Renal cortical epithelial cell (primary cell): Measurements from ENCODE around the gene DYNC2LI1. TPM values are rescaled to one million over a fixed set of nuclear protein-coding genes. Genes with fewer than 3 reads are reported as not detected.

ENCODE experiments used
- DNase-seq: peaks from one replicate; pipeline ENCODE4 v3.0.0-alpha.2; 2011; ENCODE audit warnings: low read depth
- total RNA-seq: library from RNA; depleted of rRNA; stranded (reverse); fragments of >200 nt; gene quantifications from 2 replicates; pipeline ENCODE4 v1.2.3, GENCODE V29; 2014

Gene DYNC2LI1
- total RNA-seq, 1 donor from 2014 or later, result 72.6 TPM

DNA sequence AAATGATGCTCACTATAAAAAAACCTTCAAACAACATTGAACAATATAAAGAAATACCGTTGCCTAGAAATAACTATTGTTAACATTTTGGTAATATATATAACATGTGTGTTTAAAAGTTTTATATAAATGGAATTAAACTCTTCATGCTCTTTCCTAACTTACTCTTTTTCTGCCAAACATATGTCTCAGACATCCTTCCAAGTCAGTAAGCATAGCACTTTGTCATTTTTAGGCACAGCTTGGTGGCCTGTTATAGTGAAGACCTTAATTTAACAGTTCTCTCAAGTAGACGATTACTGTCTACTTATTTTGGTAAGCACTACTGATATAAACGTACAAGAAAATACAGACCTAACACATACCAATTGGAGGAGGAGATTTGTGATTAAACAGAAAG lies 40.9 kb downstream of the DYNC2LI1 start:
- no peak for DNase-seq

GRCh38 chr2:43818761-43819160 lies 44.9 kb downstream of the DYNC2LI1 start:
- DNase-seq, result peak; percentile 37

DNA sequence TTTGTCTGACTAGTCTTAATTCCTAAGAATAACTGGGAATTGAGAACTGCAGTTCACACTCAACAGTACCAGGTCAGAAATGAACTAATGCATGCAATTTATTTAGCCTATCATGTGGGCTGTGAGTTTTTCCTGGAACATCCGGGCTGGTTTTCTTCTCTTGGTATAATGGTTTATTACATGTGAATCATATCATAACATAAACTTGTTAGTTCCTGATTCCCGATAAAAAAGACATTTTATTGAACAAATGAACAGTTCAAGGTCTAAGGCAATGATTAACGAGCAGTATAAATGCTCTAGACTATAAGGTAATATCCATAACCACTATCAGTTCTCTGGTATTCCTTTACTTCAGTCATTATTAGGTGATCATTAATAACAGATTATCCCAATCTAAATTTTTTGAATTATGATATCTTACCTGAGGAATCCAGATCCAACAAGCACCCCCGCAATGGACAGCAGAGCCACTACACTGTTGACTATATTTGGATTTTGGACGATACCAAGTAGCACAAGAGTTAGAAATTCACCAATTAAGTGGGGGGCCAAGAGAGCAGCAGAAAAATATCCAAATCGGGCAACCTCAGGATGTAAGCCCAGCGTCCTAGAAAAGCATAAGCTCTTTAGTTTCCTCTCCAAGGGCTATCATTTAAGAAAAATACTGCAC lies 45.8 kb downstream of the DYNC2LI1 start:
- no peak for DNase-seq

- no peak for DNase-seq
Measured at GRCh38 chr2:43822839-43823238, 49.0 kb downstream of the DYNC2LI1 start.

DNA sequence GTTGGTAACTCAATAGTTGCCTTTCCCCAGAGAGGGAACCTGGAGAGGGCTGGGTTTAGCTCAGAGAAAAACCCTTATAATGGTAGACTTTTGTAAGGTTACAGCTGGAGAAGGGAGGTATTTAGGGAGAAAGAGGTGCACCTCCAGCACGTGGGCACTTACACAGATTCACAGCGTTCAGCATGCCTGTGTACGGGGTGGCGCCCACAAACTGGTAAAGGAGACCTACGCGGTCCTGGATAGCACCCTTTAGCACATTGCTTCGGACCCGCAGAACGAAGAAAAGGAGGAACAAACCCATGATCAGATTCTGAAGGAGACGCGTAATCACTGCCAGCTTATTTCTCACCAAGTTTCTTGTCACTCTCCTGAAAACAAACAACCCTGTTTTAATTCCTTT lies 49.9 kb downstream of the DYNC2LI1 start:
- DNase-seq, result no peak

- DNase-seq, result no peak
Measured at GRCh38 chr2:43824512-43824911, 50.7 kb downstream of the DYNC2LI1 start.

DNA sequence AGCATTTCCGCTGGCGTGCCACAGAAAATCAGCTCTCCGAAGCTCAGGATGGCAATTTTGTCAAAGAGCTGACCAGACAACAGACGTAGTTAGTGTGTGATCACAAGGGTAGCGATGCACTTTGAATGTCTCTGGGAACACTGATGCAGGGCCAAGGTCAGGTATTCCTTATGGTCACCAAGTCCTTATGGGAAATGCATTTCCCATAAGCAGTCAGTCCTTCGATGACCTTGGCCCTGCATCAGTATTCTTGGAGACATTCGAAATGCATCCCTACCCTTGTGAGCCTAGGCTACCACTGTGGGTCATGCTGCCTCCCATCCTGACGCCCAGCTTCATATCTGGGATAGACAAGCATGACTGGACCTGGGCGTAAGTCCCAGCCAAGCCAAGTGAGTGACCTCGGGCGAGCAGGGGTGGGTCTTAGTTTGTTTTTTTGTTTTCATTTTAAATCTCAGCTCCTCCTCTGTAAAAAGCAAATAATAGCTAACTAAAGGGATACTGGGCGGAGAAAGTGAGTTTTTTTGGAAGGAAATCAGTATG lies 51.2 kb downstream of the DYNC2LI1 start:
- DNase-seq, result no peak

DNA sequence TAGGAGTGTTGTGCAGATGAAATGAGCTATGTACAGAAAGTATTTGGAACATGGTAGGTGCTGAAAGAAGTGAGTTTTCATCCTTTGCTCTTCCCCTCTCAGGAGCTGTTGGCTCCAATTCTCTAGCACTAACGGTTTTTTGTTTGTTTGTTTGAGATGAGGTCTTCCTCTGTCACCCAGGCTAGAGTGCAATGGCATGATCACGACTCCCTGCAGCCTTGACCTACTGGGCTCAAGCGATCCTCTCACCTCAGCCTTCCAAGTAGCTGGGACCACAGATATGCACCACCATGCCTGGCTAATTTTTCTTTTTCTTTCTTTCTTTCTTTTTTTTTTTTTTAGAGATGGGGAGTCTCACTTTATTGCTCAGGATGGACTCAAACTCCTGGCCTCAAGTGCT lies 52.0 kb downstream of the DYNC2LI1 start:
- DNase-seq, result no peak

DNA sequence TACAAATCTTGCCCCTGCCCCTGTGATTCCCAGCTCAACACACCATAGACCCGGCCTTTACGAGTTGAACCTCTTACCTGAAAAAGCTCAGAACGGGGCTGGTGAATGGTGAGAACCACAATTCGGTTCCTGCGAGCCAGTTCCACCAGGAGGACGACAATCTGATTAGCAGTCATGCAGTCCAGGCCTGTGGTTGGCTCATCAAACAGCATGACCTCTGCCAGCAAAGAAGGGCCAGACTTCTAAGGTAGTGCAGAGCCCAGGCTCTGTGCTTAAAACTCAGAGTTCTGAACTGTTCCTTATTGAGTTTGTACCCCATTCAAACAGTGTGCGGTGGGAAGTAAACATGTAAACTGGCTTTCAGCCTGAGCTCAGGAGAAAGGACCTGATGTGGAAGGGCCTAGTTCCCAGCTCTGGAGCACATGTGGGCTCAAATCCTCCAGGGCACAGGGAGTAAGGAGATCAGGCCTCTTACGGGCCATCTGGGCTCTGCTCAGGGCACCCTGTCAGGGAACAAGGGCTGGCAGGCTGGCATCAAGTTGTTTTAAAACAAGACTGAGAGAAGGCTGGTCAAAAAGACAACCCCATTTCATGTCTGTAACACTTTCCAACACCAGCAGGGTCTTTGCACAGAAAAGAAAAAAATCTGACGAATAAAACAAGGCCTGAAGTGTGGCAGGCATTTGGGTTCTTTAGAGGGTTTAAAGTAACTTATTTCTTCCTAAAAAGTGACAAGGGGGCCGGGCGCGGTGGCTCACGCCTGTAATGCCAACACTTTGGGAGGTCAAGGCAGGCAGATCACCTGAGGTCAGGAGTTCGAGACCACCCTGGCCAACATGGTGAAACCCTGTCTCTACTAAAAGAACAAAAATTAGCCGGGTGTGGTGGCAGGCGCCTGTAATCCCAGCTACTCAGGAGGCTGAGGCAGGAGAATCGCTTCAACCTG lies 52.7 kb downstream of the DYNC2LI1 start:
- DNase-seq, result no peak

DNA sequence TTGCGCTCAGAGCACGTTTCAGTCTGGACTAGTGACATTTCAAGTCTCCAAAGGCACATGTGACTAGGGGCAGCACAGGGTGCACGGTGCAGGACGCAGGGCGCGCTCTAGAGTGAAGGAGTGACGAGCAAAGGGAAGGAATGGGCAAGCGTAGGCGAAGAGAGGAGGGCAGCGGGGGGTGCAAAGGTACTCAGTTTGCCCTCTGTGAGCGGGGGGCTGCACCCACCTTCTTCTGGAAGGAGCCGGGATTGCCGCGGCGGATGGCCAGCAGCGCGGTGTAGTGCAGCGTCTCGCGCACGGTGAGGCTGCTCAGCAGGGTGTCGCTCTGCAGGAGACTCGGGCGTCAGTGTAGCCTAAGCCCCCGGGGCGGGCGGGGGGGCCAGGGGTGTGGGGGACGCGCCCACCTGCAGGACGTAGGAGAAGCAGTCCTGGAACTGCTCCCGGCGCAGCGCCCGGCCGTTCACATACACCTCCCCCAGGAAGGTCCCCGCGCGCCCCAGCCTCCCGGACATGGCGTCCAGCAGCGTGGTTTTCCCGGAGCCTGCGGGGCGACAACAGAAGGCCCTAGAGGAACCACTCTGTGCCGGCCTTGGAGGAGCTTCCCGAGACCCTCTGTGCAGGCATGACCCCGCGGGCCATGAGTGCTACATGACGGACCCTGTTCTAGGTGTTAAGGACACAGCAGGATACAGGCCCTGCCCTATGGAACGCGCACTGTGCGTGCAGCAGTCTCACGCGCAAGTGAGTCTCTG lies 57.9 kb downstream of the DYNC2LI1 start:
- DNase-seq, result no peak

DNA sequence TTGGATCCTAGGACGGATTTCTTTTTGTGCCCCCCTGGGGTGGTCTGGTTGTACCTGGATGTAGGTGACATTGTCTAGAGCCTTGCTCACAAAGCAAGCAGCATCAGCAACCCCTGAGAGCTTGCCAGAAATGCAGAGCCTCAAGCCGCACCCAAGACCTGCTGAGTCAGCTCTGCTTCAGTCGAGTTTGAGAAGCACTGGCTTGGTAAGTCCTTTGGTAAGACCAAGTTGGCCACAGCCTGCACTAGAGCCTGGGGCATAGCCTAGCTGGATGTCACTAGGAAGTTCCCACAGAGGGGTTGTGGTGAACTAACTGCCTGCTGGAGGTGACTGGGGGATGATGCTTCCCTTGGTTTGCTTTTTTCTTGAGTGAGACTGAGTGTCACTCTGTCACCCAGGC lies 58.6 kb downstream of the DYNC2LI1 start:
- peak; percentile 50 for DNase-seq

DNA sequence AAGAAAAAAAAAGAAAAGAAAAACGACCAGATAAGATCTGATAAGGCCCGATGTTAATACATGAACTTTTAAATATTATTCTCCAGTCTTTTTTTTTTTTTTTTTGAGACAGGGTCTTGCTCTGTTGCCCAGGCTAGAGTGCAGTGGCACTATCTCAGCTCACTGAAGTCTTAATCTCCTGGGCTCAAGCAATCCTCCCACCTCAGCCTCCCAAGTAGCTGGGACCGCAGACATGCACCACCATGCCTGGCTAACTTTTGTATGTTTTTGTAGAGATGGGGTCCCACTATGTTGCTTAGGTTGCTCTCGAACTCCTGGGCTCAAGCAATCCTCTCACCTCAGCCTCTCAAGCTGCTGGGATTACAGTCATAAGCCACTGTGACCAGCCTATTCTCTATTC lies 63.2 kb downstream of the DYNC2LI1 start:
- no peak for DNase-seq

DNA sequence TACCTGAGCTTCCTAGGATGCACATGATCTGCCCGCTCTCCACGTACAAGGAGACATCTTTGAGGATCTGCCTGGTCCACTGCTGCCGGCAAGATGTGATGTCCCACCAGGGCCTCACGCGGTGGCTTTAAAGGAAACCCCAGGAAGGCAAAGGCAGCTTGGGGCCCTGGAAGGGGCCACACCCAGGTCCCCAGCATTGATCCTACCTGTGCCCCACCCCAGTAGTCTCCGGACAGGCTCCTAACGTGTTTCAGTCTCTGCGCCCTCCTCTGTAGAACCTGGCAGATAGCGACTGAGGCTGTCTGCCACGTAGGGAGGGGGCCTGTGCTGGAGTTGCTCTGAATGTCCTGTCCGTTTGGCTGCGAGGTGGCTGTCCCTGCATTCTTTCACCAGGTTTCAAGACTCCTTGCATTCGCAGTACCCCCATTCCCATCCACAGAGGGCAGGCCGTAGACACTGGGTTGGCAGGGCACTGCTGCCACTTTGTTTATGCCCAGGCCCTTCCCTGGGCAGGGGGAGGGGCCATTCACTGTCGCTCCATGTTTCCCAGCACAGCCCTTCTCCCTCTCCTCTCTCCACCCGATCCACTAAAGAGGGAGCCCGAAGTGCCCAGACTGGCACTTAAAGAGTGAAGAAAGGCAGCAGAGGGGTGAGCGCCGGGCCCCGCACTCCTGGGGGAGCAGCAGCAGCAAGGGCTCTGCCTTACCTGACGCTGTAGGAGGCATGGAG lies 64.2 kb downstream of the DYNC2LI1 start:
- DNase-seq, result no peak

- no peak for DNase-seq
Measured at GRCh38 chr2:43838560-43839267, 64.9 kb downstream of the DYNC2LI1 start, which contains the start of the genes ABCG5 and ABCG8. Gene ABCG5 (minus strand): TSS chr2:43838839. CDS start chr2:43838679, 160 bp downstream. Gene ABCG8 (plus strand): TSS chr2:43838971. CDS start chr2:43839054, 83 bp downstream.

DNA sequence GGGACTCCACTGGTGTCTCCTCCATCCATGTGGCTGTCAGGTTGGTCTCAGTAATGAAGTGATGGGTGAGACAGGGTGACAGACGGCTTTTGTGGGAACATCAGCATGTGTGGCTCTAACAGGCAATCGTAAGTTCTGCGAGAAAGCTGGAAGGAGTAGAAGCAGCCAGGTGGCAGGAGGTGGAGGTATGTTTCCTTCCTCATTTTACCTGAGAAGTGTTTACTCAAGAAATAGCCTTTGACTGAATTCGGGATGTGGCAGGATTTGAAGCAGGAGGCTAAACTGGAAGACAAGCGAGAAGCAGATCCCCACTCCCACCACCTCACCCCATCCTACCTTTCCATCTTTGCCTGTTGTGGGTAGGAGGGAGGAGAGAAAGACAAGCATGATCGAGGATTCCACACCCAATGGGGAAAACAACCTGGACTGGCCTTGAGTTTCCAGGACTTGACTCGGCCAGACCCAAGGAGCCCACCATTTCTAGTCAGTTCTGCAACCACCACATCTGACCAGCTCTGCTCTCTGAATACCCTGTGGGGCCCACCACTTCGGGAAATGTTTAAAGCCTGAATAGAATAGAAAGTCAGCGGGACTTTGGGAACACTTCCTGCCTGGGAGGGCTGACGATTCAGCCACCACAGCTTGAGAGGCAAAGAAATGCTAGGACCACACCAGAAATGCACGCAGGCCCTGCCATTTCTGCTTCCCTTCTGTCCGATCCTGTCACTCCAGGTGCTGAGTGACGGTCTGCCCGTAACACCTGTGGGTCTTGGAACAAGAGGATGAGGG lies 66.1 kb downstream of the DYNC2LI1 start:
- DNase-seq, result no peak

DNA sequence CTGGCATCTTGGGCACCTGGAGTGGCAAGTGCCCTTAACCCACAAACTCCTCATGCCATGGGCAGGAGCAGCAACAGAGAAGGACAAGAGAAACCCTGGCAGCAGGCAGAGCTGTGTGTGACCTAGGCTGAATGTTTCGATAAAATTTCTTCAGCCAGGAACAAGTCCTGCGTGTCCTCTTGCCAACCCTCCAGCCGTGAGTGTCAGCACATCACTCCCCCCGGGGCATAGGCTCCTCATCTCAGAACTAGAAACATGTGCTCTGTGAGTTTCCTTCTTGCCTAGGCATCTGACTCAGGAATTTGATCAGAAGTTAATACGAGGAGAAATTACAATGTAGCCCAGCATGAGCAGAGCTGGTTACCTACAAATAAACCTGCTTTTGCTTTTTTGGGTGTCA lies 67.1 kb downstream of the DYNC2LI1 start:
- no peak for DNase-seq

GRCh38 chr2:43841949-43842865 lies 68.4 kb downstream of the DYNC2LI1 start:
- DNase-seq, result no peak

- no peak for DNase-seq
Measured at GRCh38 chr2:43842866-43843226, 69.0 kb downstream of the DYNC2LI1 start.

- no peak for DNase-seq
Measured at GRCh38 chr2:43845181-43845580, 71.3 kb downstream of the DYNC2LI1 start.
